Ovary (tissue), 3 donors: ENCODE data around the gene TRIML2.

Experiments
- POLR2A ChIP-seq: fragments of 450-650 bp; IDR thresholded peaks from one replicate; pipeline ENCODE4 v1.6.1; 2017; ENCODE audit warnings: antibody characterized with exemption, mild to moderate bottlenecking, moderate library complexity
- TF ChIP-seq, protein P1 (sequence below), 3 donors: fragments of 450-650 bp in 2 of 3; fragments of 200-600 bp in 1 of 3; IDR thresholded peaks; one replicate each; pipeline versions ENCODE4 v1.5.1 to v1.8.0; 2016 to 2022; ENCODE audit warnings: antibody characterized with exemption in 3 of 3, mild to moderate bottlenecking in 1 of 3
- donor health status: DM: no; HTN: no; CAD: no.

DNA sequence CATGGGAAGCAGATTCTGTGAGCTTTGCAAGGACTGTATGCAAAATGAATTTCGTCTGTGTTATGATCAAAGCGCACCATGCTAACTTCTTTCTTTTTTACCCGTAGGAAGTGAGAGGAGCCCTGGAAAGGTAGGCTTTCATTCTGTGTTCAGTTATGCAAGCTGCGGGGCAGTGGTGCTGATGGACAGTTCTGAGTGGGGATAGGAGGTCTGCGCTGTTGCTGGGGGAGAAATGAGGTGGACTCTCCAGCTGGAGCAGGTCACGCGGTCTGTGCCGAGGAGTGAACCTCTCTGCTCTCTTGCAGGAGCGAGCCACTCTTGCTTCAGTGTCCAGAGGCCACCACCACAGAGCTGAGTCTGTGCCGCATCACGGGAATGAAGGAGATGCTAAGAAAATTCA is 34.3 kb upstream of the TRIML2 start:
- TF ChIP-seq POLR2A: no peak
- TF ChIP-seq, protein P1, sequence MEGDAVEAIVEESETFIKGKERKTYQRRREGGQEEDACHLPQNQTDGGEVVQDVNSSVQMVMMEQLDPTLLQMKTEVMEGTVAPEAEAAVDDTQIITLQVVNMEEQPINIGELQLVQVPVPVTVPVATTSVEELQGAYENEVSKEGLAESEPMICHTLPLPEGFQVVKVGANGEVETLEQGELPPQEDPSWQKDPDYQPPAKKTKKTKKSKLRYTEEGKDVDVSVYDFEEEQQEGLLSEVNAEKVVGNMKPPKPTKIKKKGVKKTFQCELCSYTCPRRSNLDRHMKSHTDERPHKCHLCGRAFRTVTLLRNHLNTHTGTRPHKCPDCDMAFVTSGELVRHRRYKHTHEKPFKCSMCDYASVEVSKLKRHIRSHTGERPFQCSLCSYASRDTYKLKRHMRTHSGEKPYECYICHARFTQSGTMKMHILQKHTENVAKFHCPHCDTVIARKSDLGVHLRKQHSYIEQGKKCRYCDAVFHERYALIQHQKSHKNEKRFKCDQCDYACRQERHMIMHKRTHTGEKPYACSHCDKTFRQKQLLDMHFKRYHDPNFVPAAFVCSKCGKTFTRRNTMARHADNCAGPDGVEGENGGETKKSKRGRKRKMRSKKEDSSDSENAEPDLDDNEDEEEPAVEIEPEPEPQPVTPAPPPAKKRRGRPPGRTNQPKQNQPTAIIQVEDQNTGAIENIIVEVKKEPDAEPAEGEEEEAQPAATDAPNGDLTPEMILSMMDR (IDR thresholded peaks at IDR 0.05): no peak
